DOHH2 (cell line): ENCODE results near the gene MAPK8IP2.

Source experiments
- H3F3A ChIP-seq: fragments of 200-600 bp; sonication (generic), shearing (Covaris generic); 2 replicates; pipeline ENCODE4 v1.6.0; 2016; ENCODE audit warnings: antibody characterized with exemption, mild to moderate bottlenecking; ENCODE audit not compliant: control insufficient read depth, insufficient read depth
- H3K27ac ChIP-seq: fragments of 200-600 bp; sonication (generic); 2 replicates; pipeline ENCODE4 v1.5.1; 2014; ENCODE audit warnings: low read depth, mild to moderate bottlenecking, low read length, moderate library complexity
- H3K27me3 ChIP-seq: fragments of 200-600 bp; sonication (generic); 2 replicates; pipeline ENCODE4 v1.6.1; 2014; ENCODE audit warnings: mild to moderate bottlenecking, low read length, mixed read lengths; ENCODE audit not compliant: control insufficient read depth
- H3K36me3 ChIP-seq: fragments of 200-600 bp; sonication (generic); 2 replicates; pipeline ENCODE4 v1.6.1; 2014; ENCODE audit warnings: mild to moderate bottlenecking, low read length, moderate library complexity, mixed read lengths; ENCODE audit not compliant: control insufficient read depth
- H3K4me1 ChIP-seq: fragments of 200-600 bp; sonication (generic); 2 replicates; pipeline ENCODE4 v1.6.1; 2014; ENCODE audit warnings: mild to moderate bottlenecking, low read length, mixed read lengths; ENCODE audit not compliant: control insufficient read depth
- H3K4me2 ChIP-seq: fragments of 200-600 bp; sonication (generic); 2 replicates; pipeline ENCODE4 v1.6.0; 2014; ENCODE audit warnings: mild to moderate bottlenecking, low read length, moderate library complexity
- H3K4me3 ChIP-seq: fragments of 200-600 bp; sonication (generic); 2 replicates; pipeline ENCODE4 v1.5.1; 2014; ENCODE audit warnings: mild to moderate bottlenecking, low read length, mixed read lengths
- H3K79me2 ChIP-seq: fragments of 200-600 bp; sonication (generic); 2 replicates; pipeline ENCODE4 v1.6.1; 2014; ENCODE audit warnings: mild to moderate bottlenecking, low read length, mixed read lengths; ENCODE audit not compliant: control insufficient read depth
- H3K9me2 ChIP-seq: fragments of 200-600 bp; sonication (generic); replicated peaks from 2 replicates; pipeline ENCODE4 v1.6.1; 2014; ENCODE audit warnings: mild to moderate bottlenecking, low read length, mixed read lengths; ENCODE audit not compliant: control insufficient read depth
- H3K9me3 ChIP-seq: fragments of 200-600 bp; sonication (generic); 2 replicates; pipeline ENCODE4 v1.6.1; 2014; ENCODE audit warnings: antibody characterized with exemption, low read length, mixed read lengths; ENCODE audit not compliant: control insufficient read depth, insufficient read depth
- H4K20me1 ChIP-seq: fragments of 200-600 bp; sonication (generic); 2 replicates; pipeline ENCODE4 v1.6.0; 2014; ENCODE audit warnings: low read depth, mild to moderate bottlenecking, antibody characterized with exemption, low read length, moderate library complexity; ENCODE audit not compliant: control insufficient read depth, insufficient read depth
- CTCF ChIP-seq: fragments of 200-600 bp; sonication (generic); IDR thresholded peaks from one replicate; pipeline ENCODE4 v1.5.1; 2014; ENCODE audit warnings: antibody characterized with exemption, mild to moderate bottlenecking, low read depth, low read length; ENCODE audit not compliant: poor library complexity, severe bottlenecking
- EZH2phosphoT487 ChIP-seq: fragments of 200-600 bp; sonication (generic); IDR thresholded peaks from 2 replicates; pipeline ENCODE4 v1.6.1; 2017; ENCODE audit warnings: borderline replicate concordance, mild to moderate bottlenecking, antibody characterized with exemption, low read length, moderate library complexity, mixed read lengths

MAPK8IP2 gene

DNA sequence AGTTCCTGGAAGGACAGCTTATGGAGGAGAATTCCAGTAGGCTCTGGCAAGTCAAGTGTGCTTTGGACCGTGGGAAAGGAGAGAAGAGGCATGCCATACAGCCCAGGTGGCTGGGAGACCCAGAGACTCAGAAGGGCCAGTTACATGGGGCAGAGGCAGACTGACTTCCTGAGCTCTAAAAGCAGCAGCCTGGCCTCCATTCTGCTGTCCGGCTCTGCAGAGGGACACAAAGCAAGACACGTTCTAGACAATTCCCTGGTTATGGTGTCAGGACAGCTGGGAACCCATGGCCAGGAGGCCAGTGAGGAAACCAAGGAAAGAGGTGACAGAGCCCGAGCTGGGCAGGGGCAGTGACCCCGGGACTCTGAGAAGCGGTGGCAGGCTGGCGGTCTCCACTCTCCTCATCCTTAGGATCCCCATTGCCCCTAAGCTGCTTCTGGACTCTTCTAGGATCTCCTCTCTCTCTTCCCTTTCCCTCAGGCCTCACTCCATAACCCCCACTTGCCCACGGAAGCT lies 25.1 kb upstream of the MAPK8IP2 start:
- Histone ChIP-seq H3K9me2 (no peaks in the 10 kb centered on the region), H3K79me2 (no peaks in the 10 kb centered on the region), H3K27ac (no peak overlapping the region), H3K9me3 (no peaks in the 10 kb centered on the region), H4K20me1 (no peaks in the 10 kb centered on the region), H3K4me3 (no peak overlapping the region), H3K27me3 (no peaks in the 10 kb centered on the region), H3K36me3 (peaks cover 90% of the 10 kb centered on the region), H3K4me1 (no peaks in the 10 kb centered on the region), H3K4me2 (no peak overlapping the region), H3F3A (no peaks in the 10 kb centered on the region)
- TF ChIP-seq EZH2phosphoT487 (no peak), CTCF (no peak)

DNA sequence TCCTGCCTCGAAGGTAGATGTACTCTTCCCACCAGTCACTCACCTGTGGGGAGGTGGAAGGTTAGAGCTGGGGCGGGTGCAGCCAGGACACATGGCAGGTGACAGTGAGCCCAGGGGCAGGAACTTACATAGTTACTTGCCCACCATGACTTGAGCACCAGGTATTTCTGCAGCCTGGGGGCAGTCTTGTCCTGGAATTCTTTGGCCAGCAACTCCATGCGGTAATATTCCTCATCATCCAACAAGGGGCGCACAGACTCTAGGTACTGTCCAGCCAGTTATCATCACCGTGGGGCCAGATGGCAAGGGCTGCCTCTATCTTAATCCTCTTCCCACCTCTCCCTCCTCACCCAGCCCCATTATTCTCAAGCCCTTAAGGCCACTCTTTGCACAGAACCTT lies 24.5 kb upstream of the MAPK8IP2 start:
- H3K4me2 ChIP-seq = no peak overlapping the region
- peaks cover 89% of the 10 kb centered on the region for H3K36me3 ChIP-seq

GRCh38 chr22:50576806-50577696 lies 23.5 kb upstream of the MAPK8IP2 start:
- Histone ChIP-seq H3K27ac (no peak overlapping the region), H3K4me2 (no peak overlapping the region), H3F3A (no peaks in the 10 kb centered on the region), H3K4me3 (no peak overlapping the region), H3K9me3 (no peaks in the 10 kb centered on the region), H3K9me2 (no peaks in the 10 kb centered on the region), H3K36me3 (peaks cover 88% of the 10 kb centered on the region), H3K79me2 (peaks cover 11% of the 10 kb centered on the region), H3K4me1 (peaks cover 11% of the 10 kb centered on the region), H4K20me1 (no peaks in the 10 kb centered on the region), H3K27me3 (no peaks in the 10 kb centered on the region)
- TF ChIP-seq CTCF = no peak
- TF ChIP-seq EZH2phosphoT487 = no peak

More for the DNA sequence above, 24.5 kb upstream of the MAPK8IP2 start:
- no peaks in the 10 kb centered on the region for H3F3A ChIP-seq
- peaks cover 1% of the 10 kb centered on the region for H3K79me2 ChIP-seq
- H4K20me1 ChIP-seq = no peaks in the 10 kb centered on the region
- TF ChIP-seq CTCF = no peak
- no peak for TF ChIP-seq EZH2phosphoT487
- no peak overlapping the region for H3K4me3 ChIP-seq
- H3K9me3 ChIP-seq = no peaks in the 10 kb centered on the region
- H3K27ac ChIP-seq = no peak overlapping the region
- H3K4me1 ChIP-seq = peaks cover 2% of the 10 kb centered on the region
- H3K27me3 ChIP-seq = no peaks in the 10 kb centered on the region
- no peaks in the 10 kb centered on the region for H3K9me2 ChIP-seq
